PFSK-1 (cell line): ENCODE measurements around the gene ALOX12.

Experiments used
- FOXP2 ChIP-seq: optimal IDR thresholded peaks from 2 replicates; pipeline ENCODE3; 2011; ENCODE audit warnings: borderline replicate concordance, control low read depth, inconsistent platforms; ENCODE audit not compliant: insufficient read depth; ENCODE audit errors: extremely low read length, extremely low read depth
- POLR2AphosphoS5 ChIP-seq: IDR thresholded peaks from 2 replicates; pipeline ENCODE4 v1.6.1; 2012; ENCODE audit warnings: low read depth, mild to moderate bottlenecking, control low read depth, low read length, moderate library complexity
- SIN3A ChIP-seq: IDR thresholded peaks from 2 replicates; pipeline ENCODE4 v1.6.1; 2012; ENCODE audit warnings: mild to moderate bottlenecking, low read length, moderate library complexity, borderline replicate concordance; ENCODE audit not compliant: insufficient read depth
- TAF1 ChIP-seq: IDR thresholded peaks from 2 replicates; pipeline ENCODE4 v1.6.1; 2012; ENCODE audit warnings: low read length, control low read depth, borderline replicate concordance; ENCODE audit not compliant: insufficient read depth
- TF ChIP-seq, protein P1 (sequence below), 2 experiments: IDR thresholded peaks; 2 replicates each; pipeline versions ENCODE4 v1.6.1 to v1.8.0; 2011 to 2012; ENCODE audit warnings: low read depth in 2 of 2, low read length in 2 of 2, control low read depth in 1 of 2, inconsistent platforms in 1 of 2, mild to moderate bottlenecking in 1 of 2, moderate library complexity in 1 of 2; ENCODE audit not compliant: insufficient read depth in 1 of 2

DNA sequence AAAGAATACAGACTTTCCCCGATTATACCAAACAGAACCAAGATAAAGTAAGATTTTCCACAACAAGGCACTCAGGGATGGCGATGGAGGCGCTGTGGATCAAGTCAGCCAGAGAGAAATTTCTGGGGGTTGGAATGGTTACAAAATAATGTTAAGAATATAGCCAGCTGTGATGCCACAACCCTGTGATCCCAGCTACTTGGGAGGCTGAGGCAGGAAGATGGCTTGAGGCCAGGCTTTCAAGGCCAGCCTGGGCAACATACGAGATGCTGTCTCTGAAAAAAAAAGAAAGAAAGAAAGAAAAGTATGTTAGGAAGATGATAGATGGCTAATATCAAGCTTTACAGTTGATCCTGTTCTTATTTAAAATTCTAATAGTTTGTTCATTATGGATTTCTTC, 10.6 kb upstream of the ALOX12 start:
- TF ChIP-seq, protein P1, sequence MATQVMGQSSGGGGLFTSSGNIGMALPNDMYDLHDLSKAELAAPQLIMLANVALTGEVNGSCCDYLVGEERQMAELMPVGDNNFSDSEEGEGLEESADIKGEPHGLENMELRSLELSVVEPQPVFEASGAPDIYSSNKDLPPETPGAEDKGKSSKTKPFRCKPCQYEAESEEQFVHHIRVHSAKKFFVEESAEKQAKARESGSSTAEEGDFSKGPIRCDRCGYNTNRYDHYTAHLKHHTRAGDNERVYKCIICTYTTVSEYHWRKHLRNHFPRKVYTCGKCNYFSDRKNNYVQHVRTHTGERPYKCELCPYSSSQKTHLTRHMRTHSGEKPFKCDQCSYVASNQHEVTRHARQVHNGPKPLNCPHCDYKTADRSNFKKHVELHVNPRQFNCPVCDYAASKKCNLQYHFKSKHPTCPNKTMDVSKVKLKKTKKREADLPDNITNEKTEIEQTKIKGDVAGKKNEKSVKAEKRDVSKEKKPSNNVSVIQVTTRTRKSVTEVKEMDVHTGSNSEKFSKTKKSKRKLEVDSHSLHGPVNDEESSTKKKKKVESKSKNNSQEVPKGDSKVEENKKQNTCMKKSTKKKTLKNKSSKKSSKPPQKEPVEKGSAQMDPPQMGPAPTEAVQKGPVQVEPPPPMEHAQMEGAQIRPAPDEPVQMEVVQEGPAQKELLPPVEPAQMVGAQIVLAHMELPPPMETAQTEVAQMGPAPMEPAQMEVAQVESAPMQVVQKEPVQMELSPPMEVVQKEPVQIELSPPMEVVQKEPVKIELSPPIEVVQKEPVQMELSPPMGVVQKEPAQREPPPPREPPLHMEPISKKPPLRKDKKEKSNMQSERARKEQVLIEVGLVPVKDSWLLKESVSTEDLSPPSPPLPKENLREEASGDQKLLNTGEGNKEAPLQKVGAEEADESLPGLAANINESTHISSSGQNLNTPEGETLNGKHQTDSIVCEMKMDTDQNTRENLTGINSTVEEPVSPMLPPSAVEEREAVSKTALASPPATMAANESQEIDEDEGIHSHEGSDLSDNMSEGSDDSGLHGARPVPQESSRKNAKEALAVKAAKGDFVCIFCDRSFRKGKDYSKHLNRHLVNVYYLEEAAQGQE (IDR thresholded peaks at IDR 0.05; ENCODE audit: insufficient read depth in 1 of 2, low read depth in 2 of 2, low read length in 2 of 2): no peak
- TF ChIP-seq TAF1: no peak
- TF ChIP-seq POLR2AphosphoS5: no peak
- no peak for TF ChIP-seq SIN3A
- no peak for TF ChIP-seq FOXP2
